HG03045 (cell line): ENCODE results near the gene ALPL.
"Not testable (repeated sequence)": the region's sequence is repeated elsewhere in the genome, so short reads cannot be mapped to it uniquely, and the experiment has no call there.

Experiments
- ATAC-seq: cut with Tn5 transposase; IDR thresholded peaks from one replicate; pipeline ENCODE4 v1.9.1; 2021; ENCODE audit warnings: mild to moderate bottlenecking, moderate library complexity; ENCODE audit not compliant: unreplicated experiment

Gene ALPL

DNA sequence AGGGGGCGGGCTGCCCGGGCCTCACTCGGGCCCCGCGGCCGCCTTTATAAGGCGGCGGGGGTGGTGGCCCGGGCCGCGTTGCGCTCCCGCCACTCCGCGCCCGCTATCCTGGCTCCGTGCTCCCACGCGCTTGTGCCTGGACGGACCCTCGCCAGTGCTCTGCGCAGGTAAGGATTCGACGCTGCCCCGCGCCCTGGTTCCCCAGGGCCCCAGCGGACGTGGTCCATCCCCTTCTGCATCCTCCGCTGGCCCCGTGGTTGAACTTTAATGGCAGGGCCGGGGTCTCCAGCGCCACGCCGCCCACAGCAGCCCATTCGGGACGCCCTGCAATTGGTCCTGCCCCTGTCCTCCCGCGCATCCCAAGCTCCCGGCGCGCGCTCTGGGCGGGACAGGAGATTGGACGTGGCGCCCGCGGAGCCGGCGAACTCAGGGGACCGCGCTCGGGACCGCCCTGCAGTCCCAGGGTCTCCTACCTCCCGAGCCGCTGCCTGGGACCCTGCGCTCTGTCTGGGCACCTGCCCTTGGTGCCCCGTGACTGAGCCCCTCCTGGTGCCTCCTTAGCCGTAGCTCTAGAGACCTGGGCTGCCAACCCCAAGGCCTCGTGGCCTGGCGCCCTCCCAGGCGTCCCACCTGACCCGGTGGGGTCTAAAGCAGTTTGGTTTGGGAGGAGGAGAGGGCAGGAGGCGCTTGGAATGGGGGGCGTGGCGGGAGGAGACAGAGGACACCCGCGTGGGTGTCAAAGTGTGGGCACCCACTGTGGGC is at the start of gene ALPL:
ALPL (plus strand) TSS at position 73 of the 762 bp plus-strand sequence. CDS start 44,659 bp downstream, outside the sequence.
- ATAC-seq, result no peak

DNA sequence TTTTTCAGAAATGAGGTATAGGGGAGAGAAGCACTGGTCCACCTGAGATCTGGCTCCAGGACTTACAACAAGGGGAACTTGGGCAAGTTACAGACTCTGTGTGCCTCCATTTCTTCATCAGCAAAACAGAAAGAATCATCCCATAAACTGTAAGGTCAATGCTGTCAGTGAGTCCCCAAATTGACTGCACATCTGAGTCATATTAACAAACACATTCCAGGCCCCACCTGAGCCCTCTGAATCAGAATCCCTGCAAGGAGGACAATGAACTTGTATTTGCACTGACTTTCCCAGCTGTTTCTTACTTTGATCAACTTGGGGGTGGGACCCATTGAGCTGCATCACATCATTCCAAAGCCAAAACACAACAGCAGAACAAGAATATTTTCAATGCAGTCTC is 44.1 kb upstream of the ALPL start:
- not testable (repeated sequence) for ATAC-seq

DNA sequence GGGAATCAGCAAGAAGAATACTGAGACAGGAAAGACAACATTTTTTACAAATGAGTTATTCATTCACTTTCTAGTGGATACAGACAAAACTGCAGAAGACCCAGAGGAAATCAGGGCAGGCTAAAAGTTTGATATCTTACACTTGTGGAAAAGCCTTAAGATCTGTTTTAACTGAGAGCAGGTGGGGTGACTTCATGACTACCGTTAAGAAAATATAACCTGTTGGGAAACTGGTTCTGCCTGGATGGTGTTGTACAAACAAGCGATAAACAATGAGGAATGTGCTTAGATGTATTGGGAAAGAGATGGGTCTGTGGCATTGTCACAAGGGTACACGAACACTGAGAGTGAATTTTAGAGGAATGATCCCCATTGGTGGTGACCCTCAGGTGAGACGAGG is 41.3 kb upstream of the ALPL start:
- ATAC-seq, result not testable (repeated sequence)

DNA sequence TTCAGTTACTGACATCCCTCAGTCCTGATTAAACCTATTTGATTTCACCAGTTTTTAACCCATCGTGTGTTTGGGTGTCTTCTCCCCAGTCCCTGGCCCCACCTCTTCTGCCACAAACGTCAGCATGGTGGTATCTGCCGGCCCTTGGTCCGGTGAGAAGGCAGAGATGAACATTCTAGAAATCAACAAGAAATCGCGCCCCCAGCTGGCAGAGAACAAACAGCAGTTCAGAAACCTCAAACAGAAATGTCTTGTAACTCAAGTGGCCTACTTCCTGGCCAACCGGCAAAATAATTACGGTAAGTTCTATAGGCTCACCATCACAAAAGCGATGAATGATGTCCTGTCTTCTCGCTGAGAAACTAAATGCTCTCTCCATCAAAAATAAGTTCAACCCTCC is 40.6 kb upstream of the ALPL start:
- no peak for ATAC-seq

DNA sequence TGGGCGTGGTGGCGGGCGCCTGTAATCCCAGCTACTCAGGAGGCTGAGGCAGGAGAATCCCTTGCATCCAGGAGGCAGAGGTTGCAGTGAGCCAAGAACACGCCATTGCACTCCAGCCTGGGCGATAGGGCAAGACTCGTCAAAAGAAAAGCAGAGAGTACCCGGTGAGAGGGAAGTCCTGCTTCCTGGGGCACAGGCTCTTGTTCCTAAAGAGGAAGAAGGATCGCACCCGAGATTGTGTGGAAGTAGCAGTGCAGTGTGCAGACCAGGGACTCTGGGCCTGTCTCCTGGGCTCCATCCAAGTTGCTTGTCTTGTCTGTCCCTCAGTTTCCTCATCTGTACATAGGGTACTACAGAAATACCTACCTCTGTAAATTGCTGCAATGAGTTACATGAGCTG is 39.6 kb upstream of the ALPL start:
- ATAC-seq, result no peak

DNA sequence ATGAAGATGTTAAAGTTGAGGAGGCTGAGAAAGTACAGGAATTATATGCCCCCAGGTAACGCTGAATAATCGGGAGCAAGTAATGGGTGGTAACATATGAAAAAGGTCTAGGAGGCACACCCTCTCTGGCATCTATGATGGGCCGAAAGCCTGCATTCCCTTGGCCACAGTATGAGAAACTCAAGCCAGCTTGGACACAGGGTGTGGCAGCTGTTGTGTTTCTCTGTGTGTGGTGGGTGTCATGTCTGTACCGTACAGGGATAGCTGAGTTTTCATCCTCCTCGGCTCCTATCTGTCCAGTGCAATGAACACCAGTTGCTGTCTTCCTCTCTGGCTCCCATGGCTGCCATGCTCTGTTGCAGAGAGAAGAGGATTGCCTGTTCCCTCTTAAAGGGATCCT is 36.4 kb upstream of the ALPL start:
- no peak for ATAC-seq

DNA sequence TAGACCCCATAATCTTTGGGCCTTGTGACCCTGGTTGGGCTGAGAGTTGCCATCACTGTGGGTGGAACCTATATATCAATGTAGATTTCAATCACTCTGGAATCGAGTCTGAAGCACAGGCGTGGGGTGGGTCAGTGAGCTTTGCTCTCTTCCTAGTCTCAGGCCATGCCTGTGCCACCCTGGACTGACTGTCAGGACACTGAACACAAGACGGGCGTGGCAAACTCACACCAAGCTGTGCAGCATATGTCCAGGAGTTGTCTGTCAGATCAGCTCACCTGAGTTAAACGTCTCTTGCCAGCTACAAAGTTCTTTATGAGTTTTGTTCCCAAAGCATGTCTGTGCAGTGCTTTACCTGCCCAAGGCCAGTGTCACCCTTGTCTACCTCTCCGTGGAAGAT is 30.9 kb upstream of the ALPL start:
- no peak for ATAC-seq

DNA sequence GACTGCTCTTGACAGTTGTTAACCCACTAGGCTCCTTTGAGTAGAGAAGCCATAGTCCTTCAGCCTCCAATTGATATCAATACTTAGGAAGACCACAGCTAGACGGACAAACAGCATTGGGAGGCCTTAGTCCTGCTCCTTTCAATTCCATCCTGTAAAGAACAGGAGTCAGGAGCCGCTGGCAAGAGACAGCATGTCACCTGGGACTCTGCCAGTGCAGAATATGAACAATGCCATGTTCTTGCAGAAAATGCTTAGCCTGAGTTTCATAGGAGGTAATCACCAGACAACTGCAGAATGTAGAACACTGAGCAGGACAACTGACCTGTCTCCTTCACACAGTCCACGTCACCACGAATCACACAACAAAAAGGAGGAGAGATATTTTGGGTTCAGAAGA is 25.3 kb upstream of the ALPL start:
- ATAC-seq, result not testable (repeated sequence)

DNA sequence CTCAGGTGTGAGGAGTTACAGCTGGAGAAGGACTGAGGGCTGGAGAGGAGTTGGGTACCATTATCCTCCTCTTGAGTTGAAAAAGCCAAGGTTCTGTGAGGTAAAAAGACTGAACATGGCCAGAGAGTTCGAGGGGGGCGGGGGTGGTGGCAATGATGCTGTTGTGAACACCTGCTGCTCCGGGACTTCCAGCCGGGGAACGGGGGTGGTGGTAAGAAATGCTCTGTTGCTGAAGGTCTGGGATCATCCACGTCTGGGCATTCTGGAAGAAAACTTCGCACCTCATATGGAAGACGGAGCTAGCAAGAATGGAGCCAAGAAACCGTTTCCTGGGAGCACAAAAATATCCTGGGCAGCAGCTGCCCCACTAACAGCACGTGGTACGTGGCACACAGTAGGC is 20.1 kb upstream of the ALPL start:
- ATAC-seq, result no peak

DNA sequence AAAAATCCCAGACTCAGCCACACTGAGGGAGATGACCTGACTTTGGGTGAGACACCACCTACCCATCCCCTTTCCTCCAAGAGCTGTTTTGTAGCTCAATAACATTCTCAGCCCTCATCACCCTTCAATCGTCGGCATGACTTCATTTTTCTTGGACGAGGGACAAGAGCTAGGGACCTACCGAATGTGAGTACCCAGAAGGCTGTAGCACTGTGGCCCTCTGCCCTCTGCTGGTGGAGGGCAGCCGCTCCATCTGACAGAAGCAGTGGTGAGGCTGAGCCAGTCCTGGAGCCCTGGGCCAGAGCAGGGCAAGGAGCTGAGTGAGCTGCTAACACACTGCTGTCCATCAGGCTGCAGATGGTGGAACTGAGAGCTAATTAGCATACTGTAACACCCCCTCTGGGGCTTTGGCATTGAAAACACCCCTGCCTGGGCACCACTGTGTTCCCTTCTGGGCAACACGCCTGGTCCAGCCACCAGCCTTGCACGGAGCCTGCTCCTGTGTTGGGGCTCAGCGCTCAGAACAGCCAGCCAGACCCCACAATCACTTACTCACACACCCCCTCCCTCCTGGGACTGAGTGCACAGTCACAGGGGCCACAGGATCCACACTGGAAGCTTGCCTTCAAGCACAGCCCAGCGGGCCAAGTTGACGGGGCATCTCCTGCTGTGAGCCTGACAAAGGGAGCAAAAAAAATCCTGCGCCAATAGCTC is 18.3 kb upstream of the ALPL start:
- no peak for ATAC-seq

DNA sequence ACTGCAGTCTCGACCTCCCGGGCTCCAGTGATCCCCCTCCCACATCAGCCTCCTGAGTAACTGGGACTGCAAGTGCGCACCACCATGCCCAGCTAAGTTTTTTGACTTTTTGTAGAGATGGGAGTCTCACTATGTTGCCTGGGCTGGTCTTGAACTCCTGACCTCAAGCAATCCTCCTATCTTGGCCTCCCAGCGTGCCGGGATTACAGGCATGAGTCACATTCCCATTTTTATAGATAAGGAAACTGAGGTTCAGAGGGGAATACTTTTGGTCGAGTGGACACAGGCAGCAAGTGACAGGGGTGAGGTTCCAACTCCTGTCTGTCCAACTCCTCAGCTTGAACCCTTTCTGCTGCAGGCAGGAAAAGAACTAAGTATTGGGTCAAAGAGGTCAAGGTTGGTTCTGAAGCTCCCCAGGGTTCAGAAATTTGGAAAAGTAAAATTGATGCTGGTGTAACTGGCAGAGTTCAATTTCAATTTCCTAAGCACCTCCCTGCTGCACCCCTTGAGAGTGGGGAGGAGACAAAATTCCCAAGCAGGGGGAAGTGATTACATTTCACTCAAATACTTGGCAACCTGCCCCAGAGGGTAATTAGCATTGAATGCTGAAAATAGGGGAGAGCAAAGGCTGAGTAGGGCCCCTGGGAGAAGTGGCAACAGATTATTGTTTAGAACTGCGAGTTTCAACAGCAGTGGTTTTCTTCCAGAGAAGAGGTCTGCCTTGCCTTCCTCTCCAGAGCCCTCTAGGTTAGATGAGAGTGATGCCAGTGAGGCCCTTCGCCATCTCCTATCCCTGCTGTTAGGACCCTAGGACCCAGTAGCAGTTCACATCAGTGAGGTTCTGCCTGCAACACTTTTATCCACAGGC is 17.5 kb upstream of the ALPL start:
- no peak for ATAC-seq

DNA sequence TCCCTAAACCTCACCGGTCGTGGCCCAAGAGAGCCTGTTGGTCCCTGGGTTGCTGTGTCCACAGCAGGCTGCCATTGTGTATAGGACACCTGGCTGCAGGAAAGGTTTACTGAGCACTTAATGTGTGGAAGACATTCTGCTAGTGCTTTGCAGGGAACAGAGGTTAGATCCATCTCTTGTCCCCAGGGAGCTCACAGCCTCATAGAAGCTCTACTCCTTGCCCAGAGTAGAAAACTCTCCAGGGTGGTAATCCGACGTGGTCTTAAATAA is 16.9 kb upstream of the ALPL start:
- no peak for ATAC-seq

DNA sequence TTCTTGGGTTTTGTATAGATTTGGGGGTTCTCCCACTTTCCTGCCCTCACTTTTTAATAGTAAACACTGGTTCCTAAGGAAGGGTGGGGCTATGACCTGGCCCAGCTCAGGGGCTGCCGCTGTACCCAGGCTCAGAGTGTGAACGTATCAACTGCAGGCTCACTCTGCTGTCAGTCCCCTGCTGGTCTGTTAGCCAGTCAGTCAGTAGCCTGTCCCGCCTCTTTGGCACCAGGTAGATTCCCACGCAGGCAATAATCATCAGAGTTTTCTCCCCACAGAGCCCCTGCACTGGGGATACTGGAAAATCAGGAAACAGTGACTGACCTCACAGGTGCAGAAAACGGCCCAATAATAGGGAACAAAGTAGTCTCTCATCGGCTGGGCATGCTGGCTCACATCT is 15.0 kb upstream of the ALPL start:
- no peak for ATAC-seq

DNA sequence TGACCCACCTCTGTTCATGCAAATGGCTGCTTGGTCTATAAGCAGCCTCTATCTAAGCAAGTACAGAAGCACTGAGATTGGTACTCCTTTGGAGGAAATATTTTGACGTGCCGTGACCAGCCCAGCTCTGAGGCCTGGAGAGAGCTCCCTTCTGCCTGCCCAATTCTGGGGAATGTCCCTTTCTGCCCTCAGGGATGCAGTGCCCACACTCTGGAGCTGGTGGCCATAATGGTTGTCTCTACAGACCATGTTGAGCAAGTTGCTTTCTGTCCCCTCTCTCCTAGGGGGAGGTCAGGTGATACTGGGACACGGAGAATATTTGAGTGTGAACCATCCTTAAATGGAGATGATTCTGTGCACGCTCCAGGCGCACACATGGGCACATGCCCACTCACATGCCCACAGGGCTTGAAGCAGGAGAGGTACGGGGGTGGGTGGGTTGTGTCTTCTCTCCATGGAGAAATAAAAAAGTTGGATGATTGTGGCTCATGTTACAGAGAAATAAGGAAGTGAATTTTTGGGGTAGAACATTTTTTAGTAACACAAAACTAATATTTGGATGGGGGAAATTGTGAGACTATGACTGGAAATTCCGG is 13.9 kb upstream of the ALPL start:
- ATAC-seq, result no peak

DNA sequence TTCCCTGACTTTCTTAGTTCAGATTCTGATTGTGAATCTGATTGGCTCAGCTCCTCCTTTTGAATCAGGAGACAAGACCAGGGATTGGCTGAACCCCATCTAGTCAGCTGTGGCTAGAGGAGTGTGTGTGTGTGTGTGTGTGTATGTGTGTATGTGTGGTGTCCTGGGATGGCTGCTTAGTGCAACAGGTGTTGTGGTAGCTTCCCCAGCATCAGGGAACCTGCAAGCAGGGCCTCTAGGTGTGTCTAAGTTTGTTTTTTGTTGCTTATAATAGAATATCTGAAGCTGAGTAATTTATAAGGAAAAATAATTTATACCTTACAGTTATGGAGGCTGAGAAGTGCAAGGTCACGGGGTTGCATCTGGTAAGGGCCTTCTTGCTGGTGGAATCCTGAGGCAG is 13.2 kb upstream of the ALPL start:
- ATAC-seq, result no peak

DNA sequence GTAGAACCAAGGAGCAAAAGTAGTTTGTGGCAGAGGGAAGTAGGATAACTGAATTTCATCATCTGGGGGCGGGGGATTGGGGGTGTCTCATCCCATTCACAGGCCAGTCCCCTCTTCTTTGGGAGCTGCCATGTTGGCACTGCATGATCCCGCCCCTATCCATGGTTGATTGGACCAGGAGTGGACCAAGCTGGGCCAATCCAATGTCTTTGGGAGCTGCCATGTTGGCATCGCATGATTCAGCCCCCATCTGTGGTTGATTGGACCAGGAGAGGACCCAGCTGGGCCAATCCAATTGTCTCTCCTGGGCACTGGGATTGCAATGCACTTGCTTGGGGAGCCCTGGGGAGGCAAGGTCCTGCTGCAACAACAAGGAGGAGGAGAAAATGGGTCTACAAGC is 12.3 kb upstream of the ALPL start:
- no peak for ATAC-seq

DNA sequence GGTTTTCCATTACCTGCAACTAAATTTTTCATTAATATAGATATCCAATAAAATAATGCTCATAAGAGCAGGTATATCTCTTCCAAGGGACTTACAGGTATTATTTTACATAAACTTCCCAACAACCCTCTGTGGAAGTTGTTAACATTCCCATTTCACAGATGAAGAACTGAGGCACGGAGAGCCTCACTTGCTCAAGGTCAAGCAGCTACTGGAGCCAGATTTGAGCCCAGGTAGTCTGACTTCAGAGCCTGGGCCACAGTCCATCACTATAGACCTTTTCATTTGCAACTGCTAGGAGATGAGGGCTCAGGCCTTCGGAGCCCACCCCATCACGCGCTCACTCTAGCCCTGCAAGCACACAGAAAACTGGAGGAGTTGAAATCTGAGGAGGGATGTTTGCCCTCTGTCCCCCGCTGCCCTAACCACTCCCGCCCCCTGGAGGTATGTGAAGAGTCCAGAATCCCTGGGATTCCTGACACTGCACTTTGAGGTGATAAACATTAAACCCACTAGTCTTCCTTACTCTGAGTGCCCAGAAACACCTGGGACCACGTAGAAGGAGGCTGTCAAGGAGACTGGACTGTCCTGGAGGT is 11.7 kb upstream of the ALPL start:
- no peak for ATAC-seq

DNA sequence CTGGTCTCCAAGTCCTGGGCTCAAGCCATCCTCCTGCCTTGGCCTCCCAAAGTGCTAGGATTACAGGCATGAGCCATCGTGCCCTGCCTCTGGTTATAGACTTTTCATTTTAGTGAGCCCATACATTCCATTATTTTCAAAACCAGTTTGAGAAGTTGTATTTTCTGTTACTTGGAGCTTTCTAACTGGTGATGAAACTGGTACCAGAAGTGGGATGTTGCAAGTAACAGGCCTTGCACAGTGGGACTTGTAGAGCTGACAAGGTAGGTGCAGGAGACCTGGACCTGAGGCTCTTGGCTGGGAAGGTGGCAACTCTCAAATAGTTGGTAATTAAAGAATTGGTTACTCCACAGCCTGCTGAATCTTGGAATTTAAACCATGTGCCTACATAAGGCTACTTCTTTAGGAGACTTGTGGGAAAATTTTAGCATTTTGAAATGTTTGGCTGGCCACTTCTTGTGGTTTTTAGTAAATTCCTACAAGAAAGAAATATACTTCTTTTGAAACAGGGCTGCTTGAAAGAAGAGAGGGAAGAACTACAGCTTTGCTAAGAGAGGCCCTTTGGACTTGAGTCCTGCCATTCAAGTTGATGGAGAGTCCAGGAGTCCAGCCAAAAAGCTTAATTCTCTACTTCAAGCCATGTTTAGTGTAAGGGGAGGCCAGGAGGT is 9.8 kb upstream of the ALPL start:
- ATAC-seq, result no peak

DNA sequence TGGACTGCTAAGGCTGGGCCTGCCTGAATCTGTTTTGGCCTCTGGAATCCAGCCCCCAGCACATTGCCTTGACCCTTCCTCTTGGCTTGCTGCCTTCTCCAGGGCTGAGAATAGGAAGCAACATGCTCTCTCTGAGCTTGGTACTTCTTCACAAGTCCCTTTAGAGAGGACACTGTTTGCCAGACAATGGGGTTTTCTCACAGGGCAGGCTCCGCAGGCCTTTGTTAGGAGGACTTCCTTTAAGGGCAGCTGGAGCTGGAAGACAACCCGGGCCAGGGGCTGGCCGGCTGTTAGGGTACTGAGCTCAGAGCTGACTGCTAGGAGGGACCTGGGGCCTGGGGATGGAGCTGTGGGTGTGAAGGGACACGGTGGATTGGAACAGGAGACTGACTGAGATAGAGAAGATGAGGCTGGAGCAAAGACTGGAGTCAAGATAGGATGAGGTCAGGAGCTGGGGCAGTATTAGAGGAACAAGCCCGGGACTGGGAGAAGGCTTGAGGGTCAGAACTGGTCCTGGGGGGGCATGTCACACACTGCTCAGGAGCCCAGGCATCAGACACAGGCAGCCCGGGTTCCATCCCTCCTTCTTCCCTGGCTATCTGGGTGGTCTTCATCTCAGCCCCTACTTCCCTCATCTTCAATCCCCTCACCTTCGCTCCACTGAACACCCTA is 5.4 kb upstream of the ALPL start:
- no peak for ATAC-seq

DNA sequence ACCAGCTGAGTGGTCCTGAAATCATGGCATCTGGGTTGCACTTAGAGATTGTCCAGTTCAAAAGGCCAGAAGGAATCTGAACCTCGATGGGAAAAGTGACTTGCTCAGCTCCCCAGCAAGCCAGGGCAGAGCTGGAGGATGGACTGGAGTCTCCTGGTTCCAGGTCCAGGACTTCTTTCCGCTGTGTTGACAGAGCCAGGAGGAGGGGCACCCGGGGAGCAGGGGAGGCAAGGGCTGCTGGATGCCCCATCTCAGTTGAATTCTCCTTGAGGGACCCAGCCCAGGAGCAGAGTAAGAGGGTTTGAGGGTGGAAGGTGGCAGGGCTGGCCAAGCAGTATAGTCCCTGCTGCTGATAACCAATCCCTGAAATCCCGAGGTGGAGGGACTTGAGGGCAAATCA is 2.4 kb upstream of the ALPL start:
- no peak for ATAC-seq
